Measurements from ENCODE around the gene TERF2IP. TPM values are rescaled to one million over a fixed set of nuclear protein-coding genes. Genes with fewer than 3 reads are reported as not detected.

Gene TERF2IP
- total and polyA plus RNA-seq, 2 experiments from 2014 or later, result 12.0 to 18.0 TPM

DNA sequence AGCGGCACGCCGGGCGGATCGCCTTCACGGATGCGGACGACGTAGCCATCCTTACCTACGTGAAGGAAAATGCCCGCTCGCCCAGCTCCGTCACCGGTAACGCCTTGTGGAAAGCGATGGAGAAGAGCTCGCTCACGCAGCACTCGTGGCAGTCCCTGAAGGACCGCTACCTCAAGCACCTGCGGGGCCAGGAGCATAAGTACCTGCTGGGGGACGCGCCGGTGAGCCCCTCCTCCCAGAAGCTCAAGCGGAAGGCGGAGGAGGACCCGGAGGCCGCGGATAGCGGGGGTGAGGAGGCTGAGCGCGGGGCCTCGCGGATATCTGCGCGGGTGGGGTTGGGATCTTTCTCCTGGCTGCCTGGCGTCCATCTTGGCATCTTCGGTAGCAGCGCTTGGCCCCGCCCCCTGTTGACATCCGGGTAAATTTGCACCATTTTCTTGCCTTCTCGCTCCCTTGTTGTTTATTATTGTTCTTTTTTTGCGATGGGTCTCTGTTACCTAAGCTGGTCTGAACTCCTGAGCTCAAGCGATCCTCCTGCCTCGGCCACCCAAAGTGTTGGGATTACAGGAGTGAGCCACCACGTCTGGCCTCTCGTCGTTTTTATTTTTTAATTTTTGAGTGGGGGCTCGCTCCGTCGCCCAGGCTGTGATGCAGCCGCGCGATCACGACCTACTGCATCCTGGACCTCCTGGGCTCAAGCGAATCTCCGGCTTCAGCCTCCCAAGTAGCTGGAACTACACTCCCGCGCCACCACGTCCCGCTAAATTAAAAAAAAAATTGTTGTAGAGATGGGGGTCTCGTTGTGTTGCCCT, 898 bp downstream of the TERF2IP start (continued):
- no peak for TF ChIP-seq ZNF462 (CRISPR knock-in tag; IDR thresholded peaks at IDR 0.05)

GRCh38 chr16:75653922-75654321, 6.3 kb downstream of the TERF2IP start:
- Histone ChIP-seq H3K4me1 (ENCODE audit: insufficient read depth) (peaks cover 9% of the 10 kb centered on the region), H3K4me2 (no peak overlapping the region), H3F3A (replicated peaks; ENCODE audit: low read depth) (0 out of 2 replicates have a peak, but pooled peaks cover 4% of the 10 kb centered on the region), H3K27ac (ENCODE audit: low read depth) (no peak overlapping the region), H3K79me2 (replicated peaks; ENCODE audit: insufficient read depth) (peaks cover 44% of the 10 kb centered on the region), H3K4me3 (no peak overlapping the region), H3K9me2 (ENCODE audit: insufficient read depth) (no peaks in the 10 kb centered on the region), H3K27me3 (ENCODE audit: insufficient read depth) (no peaks in the 10 kb centered on the region), H4K20me1 (replicated peaks; ENCODE audit: insufficient read depth) (0 out of 2 replicates have a peak, but pooled peaks cover 14% of the 10 kb centered on the region), H3K36me3 (ENCODE audit: insufficient read depth) (peaks cover 24% of the 10 kb centered on the region), H2AFZ (no peak overlapping the region)
- ATAC-seq (no peak), DNase-seq (ENCODE audit: low spot score) (no peak)
- Mint-ChIP-seq H3K9me3 (no peaks in the 10 kb centered on the region), H3K27ac (no peak overlapping the region; the same call in 1 of the 2 replicates), H3K4me3 (no peak overlapping the region), H3K4me1 (peaks cover 19% of the 10 kb centered on the region), H3K27me3 (ENCODE audit: insufficient read depth, low read depth, poor library complexity) (no peaks in the 10 kb centered on the region), H3K36me3 (ENCODE audit: low read depth) (peaks cover 41% of the 10 kb centered on the region)
- no peak for TF ChIP-seq STAT1 (IDR thresholded peaks at IDR 0.05; ENCODE audit: unreplicated experiment)
- no peak for TF ChIP-seq EZH2phosphoT487 (IDR thresholded peaks at IDR 0.05; ENCODE audit: unreplicated experiment)
- TF ChIP-seq ETS1 (IDR thresholded peaks at IDR 0.05), result no peak
- no peak for TF ChIP-seq JUNB (IDR thresholded peaks at IDR 0.05; ENCODE audit: unreplicated experiment)
- TF ChIP-seq ZNF462 (CRISPR knock-in tag; IDR thresholded peaks at IDR 0.05), result no peak
- no peak for TF ChIP-seq CREB1 (CRISPR knock-in tag; IDR thresholded peaks at IDR 0.05; ENCODE audit: low read depth)
- no peak for TF ChIP-seq EZH2 (IDR thresholded peaks at IDR 0.05; ENCODE audit: low read depth, unreplicated experiment)
